GM18907 (cell line): Measurements from ENCODE around the gene NHLRC2.

Source experiments
- ATAC-seq: cut with Tn5 transposase; IDR thresholded peaks from one replicate; pipeline ENCODE4 v1.9.1; 2021; ENCODE audit warnings: mild to moderate bottlenecking, moderate library complexity; ENCODE audit not compliant: unreplicated experiment

Gene NHLRC2

GRCh38 chr10:113907166-113907565 is 52.7 kb downstream of the NHLRC2 start:
- ATAC-seq = no peak

- no peak for ATAC-seq
Measured at GRCh38 chr10:113908236-113908635, 53.8 kb downstream of the NHLRC2 start.

- ATAC-seq = no peak
Measured at GRCh38 chr10:113911113-113911512, 56.7 kb downstream of the NHLRC2 start.

GRCh38 chr10:113911839-113912238 is 57.4 kb downstream of the NHLRC2 start:
- ATAC-seq = no peak

GRCh38 chr10:113912582-113912981 is 58.1 kb downstream of the NHLRC2 start:
- ATAC-seq = no peak

- ATAC-seq = no peak
Measured at GRCh38 chr10:113914956-113915355, 60.5 kb downstream of the NHLRC2 start.

GRCh38 chr10:113915540-113915939 is 61.1 kb downstream of the NHLRC2 start:
- no peak for ATAC-seq

GRCh38 chr10:113916053-113916452 is 61.6 kb downstream of the NHLRC2 start:
- ATAC-seq = no peak

- no peak for ATAC-seq
Measured at GRCh38 chr10:113917636-113918035, 63.2 kb downstream of the NHLRC2 start.

GRCh38 chr10:113920114-113920513 is 65.7 kb downstream of the NHLRC2 start:
- ATAC-seq = no peak

- no peak for ATAC-seq
Measured at GRCh38 chr10:113920875-113921274, 66.4 kb downstream of the NHLRC2 start.

GRCh38 chr10:113921561-113922370 is 67.3 kb downstream of the NHLRC2 start:
- no peak for ATAC-seq

- ATAC-seq = no peak
Measured at GRCh38 chr10:113922787-113923570, 68.5 kb downstream of the NHLRC2 start.

- no peak for ATAC-seq
Measured at GRCh38 chr10:113924186-113924585, 69.7 kb downstream of the NHLRC2 start.

GRCh38 chr10:113924664-113925063 is 70.2 kb downstream of the NHLRC2 start:
- ATAC-seq = no peak

- ATAC-seq = no peak
Measured at GRCh38 chr10:113927440-113927839, 73.0 kb downstream of the NHLRC2 start.

- ATAC-seq = no peak
Measured at GRCh38 chr10:113928830-113929229, 74.4 kb downstream of the NHLRC2 start.

GRCh38 chr10:113929522-113929921 is 75.1 kb downstream of the NHLRC2 start:
- ATAC-seq = no peak

GRCh38 chr10:113930482-113931057 is 76.1 kb downstream of the NHLRC2 start:
- no peak for ATAC-seq

GRCh38 chr10:113932854-113933253 is 78.4 kb downstream of the NHLRC2 start:
- no peak for ATAC-seq

- no peak for ATAC-seq
Measured at GRCh38 chr10:113933894-113934532, 79.6 kb downstream of the NHLRC2 start.
